ENCODE measurements around the gene EIF1AD. TPM values are rescaled to one million over a fixed set of nuclear protein-coding genes. Genes with fewer than 3 reads are reported as not detected.
"Not testable (repeated sequence)": the region's sequence is repeated elsewhere in the genome, so short reads cannot be mapped to it uniquely, and the experiment has no call there.

The EIF1AD gene
- total RNA-seq, 2 experiments from 2014 or later, result 53.5 to 54.2 TPM

GRCh38 chr11:65961267-65962140 is 40.5 kb downstream of the EIF1AD start, which contains the start of gene SART1:
SART1 (plus strand) TSS chr11:65961734; CDS start chr11:65961781, 47 bp downstream.
- H3K27me3 Mint-ChIP-seq (ENCODE audit: low read depth), result no peaks in the 10 kb centered on the region
- peak within 1 kb of the TSS; percentile 94 for H3K4me3 Mint-ChIP-seq
- no peaks in the 10 kb centered on the region for H3K9me3 Mint-ChIP-seq (ENCODE audit: insufficient read depth)
- peak within 1 kb of the TSS; percentile 95 for H3K27ac Mint-ChIP-seq
- POLR2A ChIA-PET, result interaction anchor here (0.6 to 2.0 kb wide), 9 partner anchors 21 to 402 kb away, joined by 3 to 10 read pairs (median 3); partner anchors contain the start of genes CCDC85B, FIBP and MUS81
- peak; percentile 94 for ATAC-seq
- peaks cover 33% of the 10 kb centered on the region for H3K36me3 Mint-ChIP-seq (ENCODE audit: low read depth)
- DNase-seq, result peak; percentile 98
- H3K4me1 Mint-ChIP-seq (ENCODE audit: low read depth), result peaks cover 58% of the 10 kb centered on the region
- CTCF ChIA-PET, result interaction anchor here (1.1 to 6.0 kb wide), 6 partner anchors 24 to 182 kb away, joined by 3 to 35 read pairs (median 4); no protein-coding TSS in a partner anchor

- H3K27me3 Mint-ChIP-seq (ENCODE audit: low read depth), result no peaks in the 10 kb centered on the region
- peaks cover 60% of the 10 kb centered on the region for H3K4me1 Mint-ChIP-seq (ENCODE audit: low read depth)
- peak; percentile 2 for ATAC-seq
- peak overlapping the region; percentile 94 for H3K4me3 Mint-ChIP-seq
- H3K9me3 Mint-ChIP-seq (ENCODE audit: insufficient read depth), result no peaks in the 10 kb centered on the region
- H3K27ac Mint-ChIP-seq, result peak overlapping the region; percentile 95
- DNase-seq, result no peak
- POLR2A ChIA-PET, result interaction anchor here (0.9 to 2.0 kb wide), 5 partner anchors 20 to 72 kb away, joined by 3 to 10 read pairs (median 3); partner anchors contain the start of genes CCDC85B and FIBP
- peaks cover 30% of the 10 kb centered on the region for H3K36me3 Mint-ChIP-seq (ENCODE audit: low read depth)
- CTCF ChIA-PET, result interaction anchor here (1.1 to 6.0 kb wide), 5 partner anchors 29 to 181 kb away, joined by 3 to 35 read pairs (median 4); partner anchors contain the start of genes CCDC85B and MUS81
Measured at GRCh38 chr11:65960824-65961266, 41.1 kb downstream of the EIF1AD start.

GRCh38 chr11:65958774-65959420 is 43.1 kb downstream of the EIF1AD start:
- Mint-ChIP-seq H3K36me3 (ENCODE audit: low read depth) (peaks cover 15% of the 10 kb centered on the region), H3K4me3 (no peak overlapping the region), H3K27ac (no peak overlapping the region), H3K9me3 (ENCODE audit: insufficient read depth) (no peaks in the 10 kb centered on the region), H3K4me1 (ENCODE audit: low read depth) (peaks cover 53% of the 10 kb centered on the region), H3K27me3 (ENCODE audit: low read depth) (no peaks in the 10 kb centered on the region)
- DNase-seq (no peak), ATAC-seq (no peak)
- ChIA-PET CTCF (interaction anchor here (0.7 to 6.0 kb wide), 5 partner anchors 30 to 99 kb away, joined by 3 to 35 read pairs (median 4); partner anchors contain the start of genes CCDC85B, FIBP and MUS81), POLR2A (interaction anchor here (0.8 to 1.1 kb wide), 2 partner anchors 30 to 68 kb away, joined by 3 read pairs; partner anchors contain the start of gene CCDC85B)

GRCh38 chr11:65958291-65958690 is 43.7 kb downstream of the EIF1AD start:
- ChIA-PET POLR2A (interaction anchor here (0.5 to 0.8 kb wide), 2 partner anchors 68 to 1099 kb away, joined by 3 read pairs; partner anchors contain the start of gene CCDC85B), CTCF (interaction anchor here (0.7 to 6.0 kb wide), 5 partner anchors 30 to 98 kb away, joined by 3 to 35 read pairs (median 4); partner anchors contain the start of genes CCDC85B, FIBP and MUS81)
- no peak for ATAC-seq
- H3K27me3 Mint-ChIP-seq (ENCODE audit: low read depth), result no peaks in the 10 kb centered on the region
- peak overlapping the region; percentile 32 for H3K27ac Mint-ChIP-seq
- no peak overlapping the region for H3K4me3 Mint-ChIP-seq
- no peaks in the 10 kb centered on the region for H3K9me3 Mint-ChIP-seq (ENCODE audit: insufficient read depth)
- DNase-seq, result no peak
- H3K4me1 Mint-ChIP-seq (ENCODE audit: low read depth), result peaks cover 48% of the 10 kb centered on the region
- H3K36me3 Mint-ChIP-seq (ENCODE audit: low read depth), result peaks cover 11% of the 10 kb centered on the region

- POLR2A ChIA-PET, result interaction anchor here (1.4 kb wide), 1 partner anchor 52 kb away, joined by 4 read pairs; no protein-coding TSS in a partner anchor
- peaks cover 5% of the 10 kb centered on the region for H3K27me3 Mint-ChIP-seq (ENCODE audit: low read depth)
Measured at GRCh38 chr11:65954771-65955170, 47.2 kb downstream of the EIF1AD start.

GRCh38 chr11:65953471-65953870 is 48.5 kb downstream of the EIF1AD start:
- ChIA-PET POLR2A (interaction anchor here (1.0 kb wide), 1 partner anchor 54 kb away, joined by 3 read pairs; the partner anchor contains the start of gene FOSL1), CTCF (no interaction called here)
- peaks cover 22% of the 10 kb centered on the region for H3K4me1 Mint-ChIP-seq (ENCODE audit: low read depth)
- ATAC-seq (no peak), DNase-seq (no peak)
- no peaks in the 10 kb centered on the region for H3K36me3 Mint-ChIP-seq (ENCODE audit: low read depth)
- H3K27me3 Mint-ChIP-seq (ENCODE audit: low read depth), result peaks cover 7% of the 10 kb centered on the region
- no peak overlapping the region for H3K27ac Mint-ChIP-seq
- H3K4me3 Mint-ChIP-seq, result no peak overlapping the region
- no peaks in the 10 kb centered on the region for H3K9me3 Mint-ChIP-seq (ENCODE audit: insufficient read depth)

More at GRCh38 chr11:65954771-65955170, 47.2 kb downstream of the EIF1AD start:
- Mint-ChIP-seq H3K9me3 (ENCODE audit: insufficient read depth) (no peaks in the 10 kb centered on the region), H3K4me1 (ENCODE audit: low read depth) (peaks cover 24% of the 10 kb centered on the region), H3K36me3 (ENCODE audit: low read depth) (no peaks in the 10 kb centered on the region), H3K27ac (no peak overlapping the region), H3K4me3 (no peak overlapping the region)
- CTCF ChIA-PET, result interaction anchor here (1.1 to 1.4 kb wide), 3 partner anchors 23 to 67 kb away, joined by 3 to 7 read pairs (median 6); partner anchors contain the start of gene FIBP
- ATAC-seq, result no peak
- no peak for DNase-seq

- Mint-ChIP-seq H3K27me3 (ENCODE audit: low read depth) (peaks cover 10% of the 10 kb centered on the region), H3K9me3 (ENCODE audit: insufficient read depth) (no peaks in the 10 kb centered on the region), H3K36me3 (ENCODE audit: low read depth) (no peaks in the 10 kb centered on the region), H3K27ac (no peak overlapping the region), H3K4me1 (ENCODE audit: low read depth) (peaks cover 10% of the 10 kb centered on the region), H3K4me3 (no peak overlapping the region)
- DNase-seq (no peak), ATAC-seq (no peak)
- CTCF ChIA-PET, result interaction anchor here (1.2 kb wide), 1 partner anchor 20 kb away, joined by 4 read pairs; no protein-coding TSS in a partner anchor
- POLR2A ChIA-PET, result interaction anchor here (0.7 to 1.4 kb wide), 3 partner anchors 24 to 98 kb away, joined by 3 to 5 read pairs (median 3); no protein-coding TSS in a partner anchor
Measured at GRCh38 chr11:65952052-65952521, 49.9 kb downstream of the EIF1AD start.

GRCh38 chr11:65951641-65952040 is 50.3 kb downstream of the EIF1AD start:
- ChIA-PET POLR2A (interaction anchor here (0.6 to 1.4 kb wide), 4 partner anchors 24 to 98 kb away, joined by 3 to 5 read pairs (median 4); partner anchors contain the start of gene BANF1), CTCF (interaction anchor here (1.2 kb wide), 1 partner anchor 20 kb away, joined by 4 read pairs; no protein-coding TSS in a partner anchor)
- not testable (repeated sequence) for DNase-seq; H3K27ac Mint-ChIP-seq; H3K36me3 Mint-ChIP-seq (ENCODE audit: low read depth); ATAC-seq; H3K4me1 Mint-ChIP-seq (ENCODE audit: low read depth); H3K9me3 Mint-ChIP-seq (ENCODE audit: insufficient read depth); H3K4me3 Mint-ChIP-seq
- H3K27me3 Mint-ChIP-seq (ENCODE audit: low read depth), result peaks cover 10% of the 10 kb centered on the region

GRCh38 chr11:65950711-65951110 is 51.2 kb downstream of the EIF1AD start:
- H3K27ac Mint-ChIP-seq; ATAC-seq; CTCF ChIA-PET; H3K9me3 Mint-ChIP-seq (ENCODE audit: insufficient read depth); POLR2A ChIA-PET; H3K36me3 Mint-ChIP-seq (ENCODE audit: low read depth); H3K4me1 Mint-ChIP-seq (ENCODE audit: low read depth); DNase-seq; H3K4me3 Mint-ChIP-seq: not testable (repeated sequence)
- peaks cover 10% of the 10 kb centered on the region for H3K27me3 Mint-ChIP-seq (ENCODE audit: low read depth)

GRCh38 chr11:65947603-65948125 is 54.3 kb downstream of the EIF1AD start:
- H3K4me1 Mint-ChIP-seq (ENCODE audit: low read depth), result no peaks in the 10 kb centered on the region
- H3K9me3 Mint-ChIP-seq (ENCODE audit: insufficient read depth), result no peaks in the 10 kb centered on the region
- ChIA-PET POLR2A (no interaction called here), CTCF (interaction anchor here (1.2 to 1.3 kb wide), 3 partner anchors 11 to 59 kb away, joined by 4 to 6 read pairs (median 4); partner anchors contain the start of gene FIBP)
- no peak for ATAC-seq
- peaks cover 10% of the 10 kb centered on the region for H3K27me3 Mint-ChIP-seq (ENCODE audit: low read depth)
- no peak for DNase-seq
- no peak overlapping the region for H3K27ac Mint-ChIP-seq
- no peaks in the 10 kb centered on the region for H3K36me3 Mint-ChIP-seq (ENCODE audit: low read depth)
- no peak overlapping the region for H3K4me3 Mint-ChIP-seq

- peaks cover 9% of the 10 kb centered on the region for H3K27me3 Mint-ChIP-seq (ENCODE audit: low read depth)
- no peak for DNase-seq
- H3K9me3 Mint-ChIP-seq (ENCODE audit: insufficient read depth), result no peaks in the 10 kb centered on the region
- ChIA-PET CTCF (no interaction called here), POLR2A (no interaction called here)
- ATAC-seq, result no peak
- H3K36me3 Mint-ChIP-seq (ENCODE audit: low read depth), result no peaks in the 10 kb centered on the region
- H3K4me3 Mint-ChIP-seq, result no peak overlapping the region
- H3K27ac Mint-ChIP-seq, result no peak overlapping the region
- no peaks in the 10 kb centered on the region for H3K4me1 Mint-ChIP-seq (ENCODE audit: low read depth)
Measured at GRCh38 chr11:65947133-65947532, 54.8 kb downstream of the EIF1AD start.

Data from activated CD8-positive, alpha-beta T cell treated with anti-CD3 and anti-CD28 coated beads, Interleukin-2, amount 10 ng/mL, durations not matched to agents 7 days and 5 days (primary cell).